GM12878 (cell line): Measurements from ENCODE around the gene CCDC74A. TPM values are rescaled to one million over a fixed set of nuclear protein-coding genes. Genes with fewer than 3 reads are reported as not detected.

Source experiments
- ATAC-seq: fragments of 200-7000 bp; cut with Tn5 transposase; 3 replicates; pipeline ENCODE4 v1.9.1; 2020; ENCODE audit warnings: mild to moderate bottlenecking, moderate library complexity
- BruUV-seq: library from RNA; stranded (reverse); fragments of 400-500 nt; replicated peaks from 2 replicates; lab custom pipeline; 2021; lab: Mats Ljungman, UMichigan
- CTCF ChIA-PET: fragments of 300-600 bp; sonication (Branson Sonifier 250); formaldehyde crosslinking; extraction: SDS; loops from one replicate; lab custom pipeline; 2021; ENCODE audit warnings: inconsistent platforms; lab: Yijun Ruan, JAX
- POLR2A ChIA-PET: fragments of 350-600 bp; formaldehyde crosslinking; extraction: SDS; loops from one replicate; lab custom pipeline; 2021; ENCODE audit warnings: inconsistent platforms; lab: Charles Lee
- RAD21 ChIA-PET: fragments of 300-600 bp; sonication (Branson Sonifier 250); formaldehyde crosslinking; loops from one replicate; lab custom pipeline; 2023; ENCODE audit warnings: antibody characterized with exemption; ENCODE audit not compliant: unreplicated experiment; lab: Charles Lee
- SMC1A ChIA-PET: fragments of 300-600 bp; sonication (Branson Sonifier 250); formaldehyde crosslinking; loops from one replicate; lab custom pipeline; 2023; ENCODE audit not compliant: unreplicated experiment, uncharacterized antibody; lab: Charles Lee
- DNase-seq: peaks from one replicate; pipeline ENCODE4 v3.0.0-alpha.2; 2011; ENCODE audit warnings: low read depth, low spot score
- FAIRE-seq: peaks from 3 replicates; lab custom pipeline; 2011; peaks lifted over from hg19 to GRCh38; lab: Jason Lieb, UNC
- H2AFZ ChIP-seq: 2 replicates; pipeline ENCODE4 v1.6.0; 2011; ENCODE audit warnings: low read depth, low read length, control low read depth; ENCODE audit not compliant: control insufficient read depth
- H3K27ac ChIP-seq: 2 replicates; pipeline ENCODE4 v1.5.1; 2011; ENCODE audit warnings: control low read depth; ENCODE audit not compliant: control insufficient read depth, insufficient read depth
- H3K27me3 ChIP-seq, 2 experiments: replicated peaks in 1 of 2; 2 replicates each; pipeline versions ENCODE4 v1.6.0 to v1.6.1; 2011; ENCODE audit warnings: low read length in 1 of 2; ENCODE audit not compliant: control insufficient read depth in 2 of 2, insufficient read depth in 2 of 2
- H3K36me3 ChIP-seq, 2 experiments: 2 replicates each; pipeline ENCODE4 v1.5.1; 2011; ENCODE audit warnings: low read length in 1 of 2; ENCODE audit not compliant: control insufficient read depth in 2 of 2, insufficient read depth in 2 of 2
- H3K4me1 ChIP-seq: 2 replicates; pipeline ENCODE4 v1.6.1; 2011; ENCODE audit warnings: mild to moderate bottlenecking, low read length, moderate library complexity, mixed read lengths; ENCODE audit not compliant: control insufficient read depth, insufficient read depth
- H3K4me2 ChIP-seq: 2 replicates; pipeline ENCODE4 v1.6.0; 2011; ENCODE audit warnings: control low read depth; ENCODE audit not compliant: control insufficient read depth, insufficient read depth
- H3K4me3 ChIP-seq: fragments of 200-600 bp; sonication (generic); 2 replicates; pipeline ENCODE4 v1.5.1; 2016
- H3K79me2 ChIP-seq: 2 replicates; pipeline ENCODE4 v1.6.0; 2011; ENCODE audit warnings: low read length; ENCODE audit not compliant: control insufficient read depth, insufficient read depth
- H3K9ac ChIP-seq: 2 replicates; pipeline ENCODE4 v1.8.0; 2011; ENCODE audit warnings: low read length, control low read depth, mixed read lengths; ENCODE audit not compliant: control insufficient read depth, insufficient read depth
- H3K9me3 ChIP-seq: replicated peaks from 3 replicates; pipeline ENCODE4 v1.5.1; 2011; ENCODE audit warnings: mild to moderate bottlenecking, low read length; ENCODE audit not compliant: control insufficient read depth, insufficient read depth
- H4K20me1 ChIP-seq: 2 replicates; pipeline ENCODE4 v1.6.0; 2011; ENCODE audit not compliant: control insufficient read depth, insufficient read depth
- EP300 ChIP-seq, 2 experiments: fragments of 150-350 bp in 1 of 2; IDR thresholded peaks; 2 replicates each; pipeline ENCODE4 v1.6.1; 2011 to 2012; ENCODE audit warnings: low read depth in 2 of 2, low read length in 2 of 2, borderline replicate concordance in 1 of 2, improper control_type of control experiment in 1 of 2, inconsistent platforms in 1 of 2; ENCODE audit not compliant: control insufficient read depth in 1 of 2
- ETV6 ChIP-seq, 2 experiments: fragments of 450-650 bp in 1 of 2; IDR thresholded peaks in 1 of 2; conservative IDR thresholded peaks in 1 of 2; 2 replicates each; pipeline ENCODE4 v1.6.1; 2014; ENCODE audit warnings: antibody characterized with exemption in 1 of 2, borderline replicate concordance in 1 of 2, low read depth in 1 of 2, mild to moderate bottlenecking in 1 of 2, moderate library complexity in 1 of 2
- FOXM1 ChIP-seq: IDR thresholded peaks from 2 replicates; pipeline ENCODE4 v1.6.1; 2012; ENCODE audit warnings: low read depth, mild to moderate bottlenecking, inconsistent platforms, low read length, moderate library complexity
- HDGF ChIP-seq: fragments of 450-650 bp; IDR thresholded peaks from 2 replicates; pipeline ENCODE4 v1.6.1; 2016; ENCODE audit warnings: antibody characterized with exemption
- JUND ChIP-seq: IDR thresholded peaks from 2 replicates; pipeline ENCODE4 v1.6.1; 2012; ENCODE audit warnings: low read depth, mild to moderate bottlenecking, low read length, improper control_type of control experiment, moderate library complexity
- KLF5 ChIP-seq: fragments of 450-650 bp; IDR thresholded peaks from 2 replicates; pipeline ENCODE4 v1.6.1; 2014; ENCODE audit warnings: mild to moderate bottlenecking; ENCODE audit not compliant: partially characterized antibody
- MEF2A ChIP-seq: IDR thresholded peaks from 2 replicates; pipeline ENCODE4 v1.6.1; 2011; ENCODE audit warnings: low read depth, mild to moderate bottlenecking, low read length, moderate library complexity; ENCODE audit not compliant: insufficient read depth
- MEF2B ChIP-seq: fragments of 450-650 bp; IDR thresholded peaks from 2 replicates; pipeline ENCODE4 v1.6.1; 2018; ENCODE audit warnings: mild to moderate bottlenecking, moderate library complexity; ENCODE audit not compliant: partially characterized antibody, poor library complexity, severe bottlenecking
- MTA2 ChIP-seq: fragments of 450-650 bp; IDR thresholded peaks from 2 replicates; pipeline ENCODE4 v1.6.1; 2016; ENCODE audit warnings: low read depth, mild to moderate bottlenecking, moderate library complexity
- NKRF ChIP-seq: fragments of 450-650 bp; conservative IDR thresholded peaks from 2 replicates; pipeline ENCODE4 v1.6.1; 2017; ENCODE audit warnings: mild to moderate bottlenecking, moderate library complexity
- PKNOX1 ChIP-seq: fragments of 450-650 bp; IDR thresholded peaks from 2 replicates; pipeline ENCODE4 v1.6.1; 2016; ENCODE audit warnings: mild to moderate bottlenecking
- POLR2A ChIP-seq: IDR thresholded peaks from 2 replicates; pipeline ENCODE4 v1.6.1; 2011; ENCODE audit warnings: low read depth, mild to moderate bottlenecking, low read length
- RB1 ChIP-seq: fragments of 450-650 bp; formaldehyde crosslinking; IDR thresholded peaks from 2 replicates; pipeline ENCODE4 v1.6.1; 2017; ENCODE audit warnings: mild to moderate bottlenecking, borderline replicate concordance
- RUNX3 ChIP-seq: IDR thresholded peaks from 2 replicates; pipeline ENCODE4 v1.6.1; 2012; ENCODE audit warnings: low read length, inconsistent platforms
- SUZ12 ChIP-seq: fragments of 200-600 bp; sonication (generic); IDR thresholded peaks from one replicate; pipeline ENCODE4 v1.6.1; 2018; ENCODE audit warnings: antibody characterized with exemption, mild to moderate bottlenecking; ENCODE audit not compliant: unreplicated experiment
- ZNF687 ChIP-seq: fragments of 450-650 bp; IDR thresholded peaks from 2 replicates; pipeline ENCODE4 v1.6.1; 2017; ENCODE audit warnings: mild to moderate bottlenecking, moderate library complexity
- WGBS: methylation state at CpG from one replicate; pipeline ENCODE4 v1.1.6; 2016; ENCODE audit warnings: low lambda C conversion rate; ENCODE audit not compliant: insufficient replicate concordance, insufficient coverage; ENCODE audit errors: missing lambda C conversion rate; 5-methylcytosine and 5-hydroxymethylcytosine counted together
- in situ Hi-C: fragments of 300-500 bp; cut with MboI; formaldehyde crosslinking; loops from 9 replicates; pipeline ENCODE4 v1.14.3; 2018; ENCODE audit warnings: mixed read lengths
- intact Hi-C: fragments of 100-400 bp; cut with micrococcal nuclease; formaldehyde crosslinking; loops from one replicate; pipeline ENCODE4 v1.14.2; 2022; ENCODE audit not compliant: unreplicated experiment
- polyA plus RNA-seq, 11 experiments: library from polyadenylated mRNA; depleted of rRNA in 4 of 11; unstranded in 6 of 11; stranded (reverse) in 5 of 11; fragments of >200 nt; fragmentation: Nextera tagmentation in 4 of 11; fragmentation: Illumina TruSeq in 1 of 11; extraction: Ambion mirVana in 4 of 11; extraction: Trizol in 1 of 11; gene quantifications; 1 replicate in 1 of 11; 2 replicates in 10 of 11; pipeline versions ENCODE4 v1.2.1 to v1.2.3, GENCODE V29; 2011 to 2016; ENCODE audit warnings: inconsistent platforms in 2 of 11, missing spikeins in 2 of 11, low read depth in 1 of 11
- total RNA-seq, 4 experiments: library from RNA; depleted of rRNA in 3 of 4; stranded (reverse); fragments of >200 nt in 3 of 4; fragmentation: Illumina TruSeq in 1 of 4; extraction: Trizol in 1 of 4; gene quantifications; 2 replicates each; pipeline versions ENCODE4 v1.2.1 to v1.2.3, GENCODE V29; 2013 to 2021

Gene CCDC74A
- total and polyA plus RNA-seq, 10 of the 15 experiments (the other 5 are each of a cell fraction or from before 2014, with no cell fraction given): 14.3 to 133 (median 64.2) TPM

GRCh38 chr2:131557558-131558321 is 30.1 kb downstream of the CCDC74A start (continued):
- TF ChIP-seq SUZ12 (no peak), MEF2A (no peak), MTA2 (peak; percentile 26; the same call in 1 of the 2 replicates), RUNX3 (peak; percentile 19; the same call in 1 of the 2 replicates)

- POLR2A ChIA-PET: no interaction called here
- FAIRE-seq (no peak), DNase-seq (no peak), ATAC-seq (no peak)
- CTCF ChIA-PET: no interaction called here
- H3K4me2 ChIP-seq: no peak overlapping the region
- intact Hi-C loops (no loop called here), in situ Hi-C loops (no loop called here)
- no peak overlapping the region for H3K27ac ChIP-seq
- no peaks in the 10 kb centered on the region for H3K4me1 ChIP-seq
- H3K79me2 ChIP-seq: peaks cover 5% of the 10 kb centered on the region
- H2AFZ ChIP-seq: no peak overlapping the region
- BruUV-seq: no TSS peak
- H3K9me3 ChIP-seq: no peaks in the 10 kb centered on the region; the same call in 2 of the 3 replicates
- H4K20me1 ChIP-seq: no peaks in the 10 kb centered on the region
- no peaks in the 10 kb centered on the region for H3K36me3 ChIP-seq
- no peaks in the 10 kb centered on the region for H3K27me3 ChIP-seq
- WGBS: 57% methylated on average over 5 of the region's 5 CpGs
- no peak overlapping the region for H3K4me3 ChIP-seq
- SMC1A ChIA-PET: no interaction called here
- RAD21 ChIA-PET: no interaction called here
- no peak overlapping the region for H3K9ac ChIP-seq
- no peak for TF ChIP-seq HDGF
- no peak for TF ChIP-seq KLF5
- no peak for TF ChIP-seq EP300 (IDR thresholded peaks at IDR 0.05; ENCODE audit: borderline replicate concordance in 1 of 2, control insufficient read depth in 1 of 2, low read depth in 2 of 2, low read length in 2 of 2)
- no peak for TF ChIP-seq FOXM1
- no peak for TF ChIP-seq ETV6 (conservative IDR thresholded peaks at IDR 0.05 in 1 of 2, IDR thresholded peaks at IDR 0.05 in 1 of 2; ENCODE audit: borderline replicate concordance in 1 of 2, low read depth in 1 of 2)
- no peak for TF ChIP-seq ZNF687
- no peak for TF ChIP-seq RB1
- no peak for TF ChIP-seq POLR2A
- no peak for TF ChIP-seq JUND
- no peak for TF ChIP-seq MEF2B
- no peak for TF ChIP-seq NKRF
- TF ChIP-seq PKNOX1: no peak
Measured at GRCh38 chr2:131566371-131566770, 38.7 kb downstream of the CCDC74A start.
